ES-I3 (cell line): ENCODE data around the gene LALBA.

Experiments
- H3K36me3 ChIP-seq: 2 replicates; pipeline ENCODE4 v1.6.1; 2013; ENCODE audit warnings: mild to moderate bottlenecking, low read length, control low read depth, moderate library complexity; ENCODE audit not compliant: insufficient read depth
- H3K4me1 ChIP-seq: 2 replicates; pipeline ENCODE4 v1.6.1; 2013; ENCODE audit warnings: mild to moderate bottlenecking, control low read depth, low read length; ENCODE audit not compliant: insufficient read depth
- H3K9ac ChIP-seq: 2 replicates; pipeline ENCODE4 v1.6.1; 2013; ENCODE audit warnings: low read depth, mild to moderate bottlenecking, low read length, moderate library complexity
- H3K9me3 ChIP-seq: 2 replicates; pipeline ENCODE4 v1.6.1; 2013; ENCODE audit warnings: mild to moderate bottlenecking, low read length, moderate library complexity; ENCODE audit not compliant: control insufficient read depth, insufficient read depth

Gene LALBA

DNA sequence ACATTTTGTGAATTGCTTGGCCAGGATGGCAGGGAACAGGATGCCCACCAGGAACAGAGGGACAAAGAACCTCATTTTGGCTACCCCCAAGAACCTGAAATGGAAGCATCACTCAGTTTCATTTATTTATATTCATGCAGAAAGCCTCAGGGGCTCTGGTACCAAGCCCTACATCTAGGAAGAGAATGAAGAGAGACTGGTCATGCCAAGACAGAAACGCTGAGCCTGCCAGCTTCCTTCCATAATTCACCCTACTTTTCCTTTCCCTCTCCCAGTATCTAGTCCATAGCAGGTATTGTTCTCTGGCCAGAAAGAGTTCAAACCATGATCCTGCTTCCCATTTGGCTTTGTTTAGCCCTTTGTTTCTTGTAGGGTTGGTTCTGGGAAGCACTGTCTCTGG is at the start of gene LALBA:
Gene LALBA (minus strand): TSS at position 101 of the 400 bp plus-strand sequence. CDS start 26 bp downstream, at position 75.
- no peaks in the 10 kb centered on the region for H3K4me1 ChIP-seq
- no peaks in the 10 kb centered on the region for H3K36me3 ChIP-seq
- H3K9me3 ChIP-seq = no peaks in the 10 kb centered on the region
- H3K9ac ChIP-seq = no peak within 1 kb of the TSS

DNA sequence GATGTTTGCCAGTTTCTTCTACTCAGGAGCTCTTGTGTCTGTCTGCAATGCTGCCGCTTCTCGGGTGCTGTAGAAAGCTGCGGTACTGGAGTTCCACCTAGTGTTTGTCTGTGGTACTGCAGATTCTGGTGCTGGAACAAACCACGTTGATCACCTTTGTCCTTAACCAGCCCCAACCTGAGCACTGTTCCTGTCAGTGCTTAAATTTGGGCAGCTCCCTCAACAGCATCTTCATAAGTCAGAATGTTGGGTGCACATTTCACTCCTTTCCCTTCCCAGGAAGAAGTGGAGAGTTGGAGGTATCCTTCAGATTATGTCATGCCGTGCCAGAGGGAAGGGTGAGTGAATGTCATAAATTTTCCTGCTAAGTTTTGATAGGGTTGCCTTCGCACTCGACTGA is 48.7 kb upstream of the LALBA start:
- Histone ChIP-seq H3K4me1 (no peaks in the 10 kb centered on the region), H3K36me3 (no peaks in the 10 kb centered on the region; the same call in 1 of the 2 replicates), H3K9me3 (0 out of 2 replicates have a peak, but pooled peaks cover 7% of the 10 kb centered on the region), H3K9ac (no peak overlapping the region)

DNA sequence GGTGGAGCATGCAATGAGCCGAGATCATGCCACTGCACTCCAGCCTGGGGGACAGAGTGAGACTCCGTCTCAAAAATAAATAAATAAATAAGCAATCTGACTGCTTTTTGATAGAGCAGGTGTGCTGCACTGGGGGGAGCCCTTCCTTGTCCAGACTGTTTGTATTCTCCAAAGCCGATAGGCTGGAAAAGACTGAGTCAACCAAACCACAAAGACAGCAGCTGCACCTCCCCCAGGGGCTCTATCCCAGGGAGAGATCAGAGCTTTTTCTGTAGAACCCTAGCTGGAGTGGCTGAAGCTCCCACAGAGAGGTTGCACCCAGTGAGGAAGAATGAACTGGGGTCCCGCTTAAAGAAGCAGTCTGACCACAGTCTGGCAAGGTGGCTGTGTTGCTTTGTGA is 45.8 kb upstream of the LALBA start:
- Histone ChIP-seq H3K9ac (no peak overlapping the region), H3K36me3 (no peaks in the 10 kb centered on the region; the same call in 1 of the 2 replicates), H3K4me1 (no peaks in the 10 kb centered on the region)

DNA sequence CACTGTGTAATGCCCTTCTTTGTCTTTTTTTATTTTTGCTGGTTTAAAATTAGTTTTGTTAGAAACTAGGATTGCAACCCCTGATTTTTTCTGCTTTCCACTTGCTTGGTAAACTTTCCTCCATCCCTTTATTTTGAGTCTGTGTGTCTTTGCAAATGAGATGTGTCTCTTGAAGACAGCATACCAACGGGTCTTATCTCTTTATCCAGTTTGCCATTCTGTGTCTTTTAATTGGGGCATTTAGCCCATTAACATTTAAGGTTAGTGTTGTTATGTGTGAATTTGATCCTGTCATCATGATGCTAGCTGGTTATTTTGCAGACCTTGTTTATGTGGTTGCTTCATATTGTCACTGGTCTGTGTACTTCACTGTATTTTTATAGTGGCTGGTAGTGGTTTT is 43.5 kb upstream of the LALBA start:
- no peak overlapping the region for H3K9ac ChIP-seq
- H3K9me3 ChIP-seq = peaks cover 10% of the 10 kb centered on the region
- H3K4me1 ChIP-seq = no peaks in the 10 kb centered on the region

More for the DNA sequence above, 45.8 kb upstream of the LALBA start:
- H3K9me3 ChIP-seq = peaks cover 10% of the 10 kb centered on the region

DNA sequence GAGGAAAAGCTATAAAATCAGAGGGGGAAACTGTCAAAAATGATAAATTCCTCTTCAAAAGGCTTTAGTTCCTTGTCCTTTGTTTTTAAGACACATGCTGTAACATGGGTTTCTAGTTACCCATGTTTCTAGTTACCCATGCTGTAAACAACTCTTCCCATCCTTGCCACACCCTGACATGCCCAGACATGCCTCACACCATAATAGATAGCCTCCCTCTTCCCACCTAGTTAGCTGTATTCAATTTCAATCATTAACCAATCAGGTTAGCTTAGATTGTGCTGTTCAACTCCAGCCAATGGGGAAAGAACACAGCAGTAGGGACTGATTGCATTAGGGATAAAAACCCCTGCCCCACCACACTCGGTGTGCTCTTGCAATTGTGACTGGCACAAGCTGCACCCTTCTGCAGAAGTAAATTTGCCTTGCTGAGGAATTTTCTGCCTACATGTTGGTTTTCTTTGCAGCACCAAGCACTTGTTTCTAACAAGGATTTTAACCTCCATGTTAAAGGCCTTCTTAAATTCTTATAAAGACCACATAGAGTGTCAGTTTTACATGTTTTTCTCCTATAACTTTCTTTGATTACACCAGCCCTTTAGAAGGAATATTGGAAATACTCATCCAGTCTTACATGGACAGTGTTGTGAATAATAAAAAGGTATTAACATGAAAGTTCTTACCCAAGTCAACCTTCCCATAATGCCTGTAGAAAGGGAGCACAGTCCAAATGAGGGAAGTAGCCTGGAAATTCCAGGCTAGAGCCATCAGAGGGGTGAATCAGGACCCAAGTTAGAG is 32.5 kb upstream of the LALBA start:
- no peak overlapping the region for H3K9ac ChIP-seq
- H3K9me3 ChIP-seq = peaks cover 38% of the 10 kb centered on the region
- no peaks in the 10 kb centered on the region for H3K36me3 ChIP-seq
- peaks cover 16% of the 10 kb centered on the region for H3K4me1 ChIP-seq

More for the DNA sequence above, 43.5 kb upstream of the LALBA start:
- H3K36me3 ChIP-seq = no peaks in the 10 kb centered on the region; the same call in 1 of the 2 replicates

DNA sequence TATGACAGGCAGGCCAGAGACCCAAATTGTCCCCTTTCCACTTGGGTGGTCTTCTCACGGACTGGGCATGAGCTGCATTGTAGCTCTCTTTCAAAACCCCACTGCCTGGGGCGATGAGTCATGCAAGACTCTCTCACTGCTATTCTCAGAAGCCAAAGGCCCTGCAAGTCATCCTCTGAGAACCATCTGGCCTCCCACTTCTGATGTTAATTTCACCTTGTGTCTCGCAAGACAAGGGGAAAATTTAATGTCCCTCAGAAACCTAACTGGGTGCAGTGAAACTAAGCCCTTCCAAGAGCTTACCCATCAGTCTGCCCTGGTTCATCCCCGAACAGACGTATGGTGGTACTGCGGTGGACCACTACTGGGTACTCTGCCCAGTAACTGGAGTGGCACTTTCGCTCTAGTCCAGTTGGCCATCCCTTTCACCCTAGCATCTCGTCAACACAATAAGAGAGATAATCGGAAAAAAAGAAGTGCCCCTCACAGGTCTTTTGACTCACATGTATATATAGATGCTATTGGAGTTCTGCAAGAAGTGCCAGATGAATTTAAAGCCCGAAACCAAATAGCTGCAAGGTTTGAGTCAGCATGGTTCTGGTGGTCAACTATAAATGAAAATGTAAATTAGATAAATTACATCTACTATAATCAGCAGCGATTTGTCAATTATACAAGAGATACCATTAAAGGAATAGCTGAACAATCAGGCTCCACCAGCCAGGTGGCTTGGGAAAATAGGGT is 31.3 kb upstream of the LALBA start:
- H3K4me1 ChIP-seq = peaks cover 16% of the 10 kb centered on the region

DNA sequence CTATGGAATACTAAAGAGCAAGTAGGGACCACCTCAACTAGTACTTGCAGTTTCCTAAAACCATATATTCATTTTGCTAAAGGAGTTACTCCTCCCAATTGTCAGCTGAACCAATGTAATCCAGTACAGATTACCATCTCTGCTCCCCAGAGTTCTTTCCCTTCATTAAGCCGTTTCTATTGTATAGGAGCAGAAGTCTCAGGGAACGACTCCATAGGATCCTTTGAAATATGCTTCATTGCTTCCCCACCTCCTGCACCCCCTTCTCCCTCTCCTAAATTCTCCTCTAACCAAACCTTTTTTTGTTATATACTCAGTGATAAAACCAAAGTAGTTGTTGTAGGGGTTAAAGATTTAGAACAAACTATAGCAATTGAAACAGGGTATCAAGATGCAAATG is 30.7 kb upstream of the LALBA start:
- no peak overlapping the region for H3K9ac ChIP-seq
- no peaks in the 10 kb centered on the region for H3K36me3 ChIP-seq
- peaks cover 34% of the 10 kb centered on the region for H3K9me3 ChIP-seq
- H3K4me1 ChIP-seq = peaks cover 16% of the 10 kb centered on the region

More for the DNA sequence above, 31.3 kb upstream of the LALBA start:
- H3K9ac ChIP-seq = no peak overlapping the region
- H3K9me3 ChIP-seq = peaks cover 34% of the 10 kb centered on the region
- H3K36me3 ChIP-seq = no peaks in the 10 kb centered on the region

DNA sequence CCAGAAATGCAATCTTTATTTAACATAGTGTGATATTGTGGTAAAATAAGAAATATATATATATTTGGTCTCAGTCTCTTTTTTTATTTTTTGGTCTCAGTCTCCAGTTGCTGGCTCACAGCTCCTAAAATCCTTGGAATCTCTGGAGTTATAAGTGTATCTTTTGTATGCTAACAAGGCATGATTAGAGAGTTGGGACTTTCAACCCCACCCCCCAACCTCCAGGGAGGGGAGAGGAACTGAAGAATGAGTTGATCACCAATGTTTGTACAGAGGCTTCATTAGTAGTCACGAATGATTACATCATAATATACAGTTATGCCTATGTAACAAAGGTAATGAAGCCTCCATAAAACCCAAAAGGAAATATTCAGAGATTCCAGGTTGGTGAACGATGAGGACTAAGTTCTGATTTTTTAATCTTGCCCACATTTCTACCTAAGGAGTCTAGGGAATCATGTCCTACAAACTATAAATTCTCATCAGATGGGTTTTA is 22.8 kb upstream of the LALBA start:
- Histone ChIP-seq H3K4me1 (no peaks in the 10 kb centered on the region), H3K36me3 (no peaks in the 10 kb centered on the region), H3K9me3 (peaks cover 4% of the 10 kb centered on the region), H3K9ac (no peak overlapping the region)

DNA sequence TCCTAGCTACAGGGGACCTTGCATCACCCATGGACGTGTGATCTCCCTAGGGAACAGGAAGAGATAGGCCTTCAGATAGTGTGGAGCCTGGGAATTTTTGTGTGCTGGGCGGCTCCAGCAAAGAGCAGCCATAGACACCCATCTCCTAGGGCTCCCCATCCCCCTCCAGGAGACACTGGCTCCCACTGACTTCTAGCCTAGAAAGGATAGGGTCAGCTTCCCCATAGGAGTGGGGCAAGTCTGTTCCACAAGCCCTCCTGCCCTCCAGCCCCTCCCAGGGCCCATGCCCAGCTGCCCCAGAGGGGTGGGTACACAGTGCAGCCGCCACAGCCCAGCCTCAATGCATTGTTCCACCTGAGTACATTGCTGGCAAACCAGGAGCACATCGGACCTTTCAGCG is 16.5 kb upstream of the LALBA start:
- Histone ChIP-seq H3K4me1 (no peaks in the 10 kb centered on the region), H3K9me3 (no peaks in the 10 kb centered on the region), H3K9ac (no peak overlapping the region), H3K36me3 (no peaks in the 10 kb centered on the region)

DNA sequence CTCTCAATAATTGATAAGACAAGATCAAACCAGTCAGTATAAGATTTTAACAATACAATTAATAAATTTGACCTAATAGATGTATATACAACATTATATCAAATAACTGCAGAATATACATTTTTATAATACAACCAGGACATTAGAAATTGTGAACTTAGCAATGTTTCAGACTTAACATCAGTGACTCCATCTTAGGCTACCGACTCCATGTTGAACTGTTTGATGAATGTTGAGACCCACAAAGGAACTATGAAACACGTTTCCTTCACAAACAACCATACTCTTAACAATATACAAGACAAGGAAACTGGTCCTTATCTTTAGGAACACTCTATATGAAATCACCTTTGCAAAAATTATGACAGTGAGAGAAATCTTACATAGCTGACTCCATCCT is 13.9 kb upstream of the LALBA start:
- Histone ChIP-seq H3K4me1 (peaks cover 2% of the 10 kb centered on the region; the same call in 1 of the 2 replicates), H3K9ac (no peak overlapping the region), H3K36me3 (no peaks in the 10 kb centered on the region), H3K9me3 (no peaks in the 10 kb centered on the region)

DNA sequence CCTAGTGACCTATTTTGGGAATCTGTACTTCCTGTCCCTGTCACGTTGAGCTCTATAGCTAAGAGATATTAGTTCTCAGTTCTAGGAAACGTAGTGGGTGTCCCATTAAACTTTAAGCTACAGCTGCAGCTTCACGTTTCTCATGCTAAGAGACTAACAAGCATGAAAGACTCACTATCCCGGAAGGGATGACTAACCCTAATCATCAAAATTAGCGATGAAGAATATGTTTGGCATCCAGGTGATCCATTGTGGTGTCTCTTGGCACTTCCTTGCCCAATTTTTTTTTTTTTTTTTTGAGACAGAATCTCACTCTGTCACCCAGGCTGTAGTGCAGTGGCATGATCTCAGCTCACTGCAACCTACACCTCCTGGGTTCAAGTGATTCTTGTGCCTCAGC is 11.0 kb upstream of the LALBA start:
- Histone ChIP-seq H3K9ac (no peak overlapping the region), H3K9me3 (no peaks in the 10 kb centered on the region), H3K4me1 (peaks cover 2% of the 10 kb centered on the region; the same call in 1 of the 2 replicates), H3K36me3 (no peaks in the 10 kb centered on the region)

DNA sequence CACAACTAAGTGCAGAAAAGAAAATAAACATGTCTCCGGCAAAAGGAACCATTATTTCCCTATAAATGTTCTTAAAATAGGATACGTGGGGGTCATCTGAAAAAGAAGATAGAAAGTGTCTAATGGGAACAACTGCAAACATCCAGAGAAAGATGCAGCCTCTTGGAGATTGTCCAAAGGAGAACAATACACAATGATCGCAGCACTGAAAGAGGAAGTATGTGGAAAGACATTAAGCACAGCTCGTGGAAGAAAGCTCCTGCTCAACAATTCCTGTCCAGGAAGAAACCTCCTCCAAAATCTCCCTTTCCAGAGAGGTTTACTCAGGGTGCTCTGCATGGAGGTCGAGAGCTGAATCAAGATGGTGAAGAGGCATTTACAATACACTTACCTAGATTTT is 2.5 kb upstream of the LALBA start:
- H3K36me3 ChIP-seq = no peaks in the 10 kb centered on the region
- no peaks in the 10 kb centered on the region for H3K9me3 ChIP-seq
- H3K9ac ChIP-seq = no peak overlapping the region
- no peaks in the 10 kb centered on the region for H3K4me1 ChIP-seq

DNA sequence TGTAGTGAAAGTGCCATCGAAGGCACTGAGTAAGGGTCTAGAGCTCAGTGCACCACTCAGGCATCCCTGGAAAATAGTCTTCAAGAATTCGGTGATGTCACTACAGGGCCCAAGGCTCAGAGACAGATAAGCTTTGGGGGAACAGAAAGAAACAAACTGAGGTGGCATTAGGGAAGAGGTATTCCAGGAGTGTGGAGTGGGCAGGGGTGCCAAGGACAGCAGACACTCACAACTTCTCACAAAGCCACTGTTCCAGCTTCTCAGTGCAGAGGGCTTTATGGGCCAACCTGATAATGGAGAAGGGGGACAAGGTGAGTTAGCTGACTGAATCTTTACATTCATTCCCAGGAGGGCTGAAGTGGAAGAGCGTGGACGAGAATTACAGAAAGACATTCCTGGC is 2.1 kb downstream of the LALBA start:
- no peaks in the 10 kb centered on the region for H3K36me3 ChIP-seq
- H3K9me3 ChIP-seq = no peaks in the 10 kb centered on the region
- no peak overlapping the region for H3K9ac ChIP-seq
- H3K4me1 ChIP-seq = no peaks in the 10 kb centered on the region

DNA sequence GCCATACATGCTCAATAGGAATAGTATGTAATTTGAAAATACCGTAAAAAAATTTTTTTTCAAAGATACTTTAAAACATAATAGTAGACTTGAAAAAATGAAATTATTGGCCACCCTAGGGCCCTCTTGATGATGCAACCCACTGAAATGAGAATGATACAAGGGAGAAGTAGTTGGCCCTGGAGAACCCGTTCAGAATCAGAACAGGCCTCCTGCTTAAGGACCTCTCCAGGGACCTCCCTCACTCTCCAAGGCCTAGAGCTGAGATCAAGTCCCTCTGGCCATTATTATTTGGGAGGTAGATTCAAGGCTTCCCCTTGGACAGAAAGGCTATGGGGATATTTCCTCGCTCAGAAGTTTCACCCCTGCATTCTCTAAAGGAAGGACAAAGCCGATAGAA is 11.9 kb downstream of the LALBA start:
- Histone ChIP-seq H3K36me3 (no peaks in the 10 kb centered on the region), H3K4me1 (peaks cover 10% of the 10 kb centered on the region; the same call in 1 of the 2 replicates), H3K9me3 (peaks cover 5% of the 10 kb centered on the region), H3K9ac (no peak overlapping the region)
